ENCODE results near the gene KCNJ3.
"Not testable (repeated sequence)": the region's sequence is repeated elsewhere in the genome, so short reads cannot be mapped to it uniquely, and the experiment has no call there.

Gene KCNJ3

DNA sequence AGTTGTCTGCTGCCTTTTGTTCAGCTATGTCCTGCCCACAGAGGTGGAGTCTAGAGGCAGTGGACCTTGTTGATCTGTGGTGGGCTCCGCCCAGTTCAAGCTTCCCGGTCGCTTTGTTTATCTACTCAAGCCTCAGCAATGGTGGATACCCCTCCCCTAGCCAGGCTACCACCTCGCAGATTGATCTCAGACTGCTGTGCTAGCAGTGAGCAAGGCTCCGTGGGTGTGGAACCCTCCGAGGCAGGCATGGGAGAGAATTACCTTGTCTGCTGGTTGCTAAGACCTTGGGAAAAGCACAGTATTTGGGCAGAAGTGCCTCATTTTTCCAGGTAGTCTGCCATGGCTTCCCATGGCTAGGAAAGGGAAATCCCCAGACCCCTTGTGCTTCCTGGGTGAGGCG lies 146.0 kb downstream of the KCNJ3 start:
- DNase-seq (ENCODE audit: low spot score), result no peak

DNA sequence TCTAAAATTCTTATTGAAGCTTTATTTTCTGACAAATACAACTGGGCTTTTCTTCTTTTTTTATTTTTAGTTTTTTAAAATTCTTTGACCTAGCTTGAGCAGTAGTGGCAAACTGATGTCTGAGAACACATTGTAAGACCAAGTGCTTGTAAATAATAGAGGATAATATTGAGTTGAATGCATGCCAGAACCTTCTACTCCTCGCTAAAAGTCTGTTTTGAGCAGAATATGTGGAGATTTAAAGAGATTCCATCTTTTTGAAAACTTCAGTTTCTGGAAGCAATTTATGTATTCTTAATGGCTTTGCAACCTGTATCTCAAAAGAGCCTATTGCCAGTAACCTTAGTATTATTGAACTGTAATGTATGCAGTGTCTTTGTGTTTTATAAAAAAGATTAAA lies 148.3 kb downstream of the KCNJ3 start:
- DNase-seq (ENCODE audit: low spot score), result no peak

DNA sequence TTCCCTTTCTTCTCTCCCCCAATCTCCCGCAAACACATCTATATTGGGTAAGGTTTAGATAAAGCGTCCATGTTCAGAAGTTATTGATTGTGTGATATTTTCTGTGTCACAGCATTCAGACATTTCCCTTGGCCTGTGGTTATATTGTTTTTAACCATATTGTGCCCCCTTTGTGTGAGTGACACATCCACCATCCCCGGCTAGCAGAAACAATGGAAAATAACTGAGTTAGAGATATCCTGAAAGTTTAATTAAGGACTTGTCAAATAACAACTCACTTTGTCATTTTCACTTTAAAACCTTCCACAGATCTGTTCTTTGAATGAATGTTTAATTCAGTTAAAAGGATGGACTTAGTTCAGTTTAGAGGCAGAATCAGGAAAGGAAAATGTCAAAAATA lies 151.0 kb downstream of the KCNJ3 start:
- DNase-seq (ENCODE audit: low spot score), result no peak

DNA sequence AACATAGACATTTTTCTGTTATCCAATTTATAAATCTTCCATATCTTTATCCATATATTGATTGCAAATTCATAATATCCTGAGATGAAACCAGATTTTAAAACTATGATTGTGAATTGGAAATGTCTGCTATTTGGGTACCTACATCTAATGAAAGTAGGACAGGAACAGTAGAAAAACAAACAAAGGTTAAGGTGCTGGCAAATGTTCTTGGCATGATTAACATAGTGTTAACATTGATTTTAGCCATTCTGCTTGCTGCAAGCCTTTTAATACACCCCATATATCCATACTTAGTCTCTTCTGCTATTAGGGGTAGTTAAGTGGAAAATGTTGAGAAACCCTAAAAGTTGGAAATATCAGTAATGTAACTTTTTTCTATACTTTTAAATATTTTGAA lies 152.0 kb downstream of the KCNJ3 start:
- DNase-seq (ENCODE audit: low spot score), result no peak

DNA sequence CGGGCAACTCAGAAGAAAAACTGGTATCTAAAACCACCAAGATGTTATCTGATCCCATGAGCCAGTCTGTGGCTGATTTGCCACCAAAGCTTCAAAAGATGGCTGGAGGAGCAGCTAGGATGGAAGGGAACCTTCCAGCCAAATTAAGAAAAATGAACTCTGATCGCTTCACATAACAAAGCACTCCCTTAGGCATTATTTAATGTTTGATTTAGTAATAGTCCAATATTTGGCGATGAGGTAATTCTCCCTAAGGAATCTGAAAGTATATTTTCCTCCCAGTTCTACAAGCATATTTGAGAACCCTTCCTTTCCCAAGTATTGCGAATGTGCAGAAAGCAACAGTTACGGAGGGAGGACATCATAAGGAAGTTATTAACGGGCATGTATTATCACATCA lies 156.6 kb downstream of the KCNJ3 start:
- no peak for DNase-seq (ENCODE audit: low spot score)

DNA sequence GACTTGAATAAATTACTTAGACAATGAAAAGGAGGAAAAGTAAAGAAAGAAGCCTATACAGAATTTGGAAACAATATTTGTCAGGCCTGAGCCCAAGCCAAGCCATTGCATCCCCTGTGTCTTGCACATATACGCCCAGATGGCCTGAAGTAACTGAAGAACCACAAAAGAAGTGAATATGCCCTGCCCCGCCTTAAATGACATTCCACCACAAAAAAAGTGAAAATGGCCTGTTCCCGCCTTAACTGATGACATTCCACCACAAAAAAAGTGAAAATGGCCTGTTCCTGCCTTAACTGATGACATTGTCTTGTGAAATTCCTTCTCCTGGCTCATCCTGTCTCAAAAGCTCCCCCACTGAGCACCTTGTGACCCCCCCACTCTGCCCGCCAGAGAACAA lies 168.7 kb downstream of the KCNJ3 start:
- DNase-seq (ENCODE audit: low spot score), result not testable (repeated sequence)

DNA sequence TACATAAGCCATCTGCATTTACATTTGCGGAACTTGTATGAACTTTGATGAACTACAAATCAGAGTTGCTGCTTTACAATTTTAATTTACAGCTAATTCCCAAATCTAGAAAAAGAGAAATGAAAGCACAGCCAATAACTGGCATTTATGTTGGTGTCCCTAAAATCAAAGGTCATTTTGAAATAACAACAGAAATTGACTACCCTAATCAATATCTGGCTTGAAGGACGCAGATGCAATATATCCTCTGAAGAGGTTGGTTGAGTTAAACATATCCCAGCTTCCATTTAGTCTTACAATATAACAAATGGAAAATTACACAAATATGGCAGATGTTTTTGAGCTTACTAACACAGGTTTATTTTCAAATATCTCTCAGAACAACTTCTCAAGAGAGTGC lies 177.5 kb downstream of the KCNJ3 start:
- DNase-seq (ENCODE audit: low spot score), result no peak

DNA sequence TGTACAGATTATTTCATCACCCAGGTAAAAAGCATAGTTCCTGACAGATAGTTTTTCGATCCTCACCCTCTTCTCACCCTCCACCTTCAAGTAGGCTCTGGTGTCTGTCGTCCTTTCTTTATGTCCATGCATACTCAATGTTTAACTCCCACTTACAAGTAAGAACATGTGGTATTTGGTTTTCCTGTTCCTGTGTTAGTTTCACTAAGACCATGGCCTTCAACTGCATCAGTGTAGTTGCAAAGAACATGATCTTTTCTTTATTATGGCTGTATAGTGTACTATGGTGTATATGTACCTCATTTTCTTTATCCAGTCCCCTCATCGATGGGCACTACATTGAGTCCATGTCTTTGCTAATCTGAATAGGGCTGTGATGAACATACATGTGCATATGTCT lies 184.2 kb downstream of the KCNJ3 start:
- DNase-seq (ENCODE audit: low spot score), result no peak

DNA sequence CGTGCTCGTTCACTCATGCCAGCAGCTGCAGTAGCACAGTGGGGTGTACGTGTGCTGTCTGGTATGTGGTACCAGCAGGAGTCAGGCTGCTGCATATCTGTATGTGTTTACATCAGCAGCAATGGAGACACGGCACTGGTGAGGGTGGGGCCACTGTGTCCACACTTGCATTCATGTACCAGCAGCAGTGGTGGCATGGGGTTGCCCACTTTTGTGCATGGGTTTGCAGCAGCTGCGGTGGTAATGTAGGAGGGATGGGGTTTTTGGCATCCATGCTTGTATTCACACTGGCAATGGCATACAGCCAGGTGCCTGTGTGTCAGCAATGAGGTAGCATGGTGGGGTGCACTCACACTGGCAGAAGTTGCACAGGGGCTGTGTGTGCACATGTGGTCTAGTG lies 187.8 kb downstream of the KCNJ3 start:
- DNase-seq (ENCODE audit: low spot score), result no peak

DNA sequence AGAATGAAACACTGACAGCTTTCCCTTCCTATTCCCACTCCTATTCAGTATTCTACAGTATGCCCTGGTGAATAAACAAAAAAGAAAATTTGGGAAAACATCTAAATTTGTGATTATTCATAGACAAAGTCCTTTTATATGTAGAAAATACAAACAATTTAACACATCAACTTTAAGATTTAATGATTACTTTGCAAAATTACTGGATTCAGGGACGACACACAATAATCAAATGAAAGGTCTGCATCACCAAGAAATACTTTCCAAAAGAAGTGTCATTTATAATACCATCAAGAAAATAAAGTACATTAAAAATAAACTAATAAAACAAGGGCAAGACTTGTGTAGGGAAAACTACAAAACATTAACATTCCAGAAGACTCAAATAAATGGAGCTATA lies 199.8 kb downstream of the KCNJ3 start:
- no peak for DNase-seq (ENCODE audit: low spot score)

DNA sequence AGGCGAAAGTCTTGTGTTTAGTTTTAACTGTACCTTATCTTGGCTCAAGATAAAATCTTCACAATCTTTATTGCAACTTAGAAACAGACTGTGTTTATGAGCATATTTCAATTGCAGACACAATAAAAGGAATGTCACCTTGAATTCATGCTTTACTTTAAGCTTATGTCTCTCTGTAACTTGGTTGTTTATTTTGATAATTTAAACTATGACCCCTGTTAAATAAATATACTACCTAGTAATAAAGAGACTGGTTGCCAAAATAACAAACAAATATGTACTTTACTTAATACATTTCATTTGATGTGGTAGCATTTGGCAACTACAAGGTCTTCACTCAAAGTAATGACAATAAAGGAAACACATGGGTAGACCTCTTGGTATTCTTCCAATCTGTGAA lies 202.6 kb downstream of the KCNJ3 start:
- no peak for DNase-seq (ENCODE audit: low spot score)
